ENCODE data around the gene EPHA4. TPM values are rescaled to one million over a fixed set of nuclear protein-coding genes. Genes with fewer than 3 reads are reported as not detected.

EPHA4 gene
- total and polyA plus RNA-seq, 5 donors from 2014 or later: 7.1 to 23.5 (median 12.0) TPM

DNA sequence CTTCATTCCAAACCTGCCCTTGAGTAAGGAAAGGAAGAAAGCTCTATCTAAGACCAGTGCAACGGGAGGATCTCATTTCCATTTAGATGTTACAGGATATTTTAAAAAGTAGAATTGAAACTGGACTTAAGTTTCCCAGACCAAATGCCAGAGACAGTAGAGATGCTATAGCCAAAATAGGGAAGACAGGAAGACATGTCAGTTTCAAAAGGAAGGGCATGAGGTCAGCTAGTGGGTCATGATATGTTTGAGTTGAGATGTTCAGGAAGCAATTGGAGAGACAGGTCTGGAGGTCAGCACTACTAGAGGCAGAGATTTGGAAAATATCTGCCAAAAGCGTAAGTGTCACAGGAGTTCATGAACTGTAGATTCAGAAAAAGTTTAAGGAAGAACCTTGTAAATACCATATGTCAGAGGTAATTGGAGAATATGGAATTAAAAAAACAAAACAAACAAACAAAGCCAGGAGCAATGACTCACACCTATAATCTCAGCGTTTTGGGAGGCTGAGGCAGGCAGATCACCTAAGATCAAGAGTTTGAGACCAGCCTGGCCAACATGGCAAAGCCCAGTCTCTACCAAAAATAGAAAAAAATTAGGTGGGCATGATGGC lies 50.8 kb downstream of the EPHA4 start:
- Histone ChIP-seq H3K4me3 (ENCODE audit: low read depth, low read length) (no peak overlapping the region), H3K9me3 (ENCODE audit: control insufficient read depth in 2 of 2, low read length in 2 of 2) (no peaks in the 10 kb centered on the region), H3K4me1 (ENCODE audit: control insufficient read depth, insufficient read depth, low read length, poor library complexity, severe bottlenecking) (peaks cover 47% of the 10 kb centered on the region), H3K27me3 (ENCODE audit: control insufficient read depth, insufficient read depth, low read length) (no peaks in the 10 kb centered on the region), H3K36me3 (ENCODE audit: control insufficient read depth, insufficient read depth, low read length) (no peaks in the 10 kb centered on the region), H3K27ac (ENCODE audit: insufficient read depth, low read length, poor library complexity, severe bottlenecking) (no peak overlapping the region)
- ATAC-seq (ENCODE audit: low read depth in 2 of 2) (no peak), DNase-seq (no peak)
- peak overlapping the region in 2 of 3 donors; percentile 39 to 62 for H3K27ac Mint-ChIP-seq
- no peaks in the 10 kb centered on the region for H3K9me3 Mint-ChIP-seq
- H3K36me3 Mint-ChIP-seq: no peaks in the 10 kb centered on the region
- H3K4me1 Mint-ChIP-seq: peaks cover 0 to 29% (median 8%) of the 10 kb centered on the region in 4 donors
- no peaks in the 10 kb centered on the region for H3K27me3 Mint-ChIP-seq
- H3K4me3 Mint-ChIP-seq: peak overlapping the region in 1 of 4 donors; percentile 78

DNA sequence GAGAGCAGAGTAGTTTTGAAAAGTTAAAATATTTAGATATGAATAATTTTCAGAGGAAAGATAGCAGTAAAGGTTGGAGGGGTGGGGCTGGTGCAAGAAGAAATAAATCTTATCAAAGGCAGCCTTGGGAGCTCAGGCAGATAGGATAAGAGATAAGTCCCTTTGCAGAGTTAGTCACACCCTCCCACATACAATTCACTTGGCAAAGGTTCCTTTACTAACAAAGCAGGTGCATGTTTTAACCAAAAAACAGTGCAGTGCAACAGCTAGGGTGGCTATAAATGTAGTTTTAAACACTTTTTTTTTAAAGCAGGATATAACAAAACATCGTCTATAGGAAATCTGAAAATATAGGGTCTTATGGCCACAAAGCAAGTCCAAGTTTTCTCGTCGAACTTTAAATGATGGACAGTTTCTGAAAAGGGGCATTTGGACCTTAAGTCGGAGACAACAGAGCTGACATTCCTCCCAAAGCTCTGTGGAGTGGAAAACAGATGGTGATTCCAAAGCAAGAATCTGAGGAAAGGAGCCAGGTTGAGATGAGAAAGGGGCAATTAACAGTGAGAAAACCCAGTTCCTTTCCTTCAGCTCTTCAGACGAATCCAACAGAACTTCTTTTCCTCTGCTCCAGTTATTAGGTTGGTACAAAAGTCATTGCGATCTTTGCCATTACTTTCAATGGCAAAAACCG lies 53.0 kb downstream of the EPHA4 start:
- no peak for ATAC-seq (ENCODE audit: low read depth in 2 of 2)
- peak in 1 of 3 donors; percentile 19 for DNase-seq
- Histone ChIP-seq H3K27me3 (ENCODE audit: control insufficient read depth, insufficient read depth, low read length) (no peaks in the 10 kb centered on the region), H3K36me3 (ENCODE audit: control insufficient read depth, insufficient read depth, low read length) (no peaks in the 10 kb centered on the region), H3K4me3 (ENCODE audit: low read depth, low read length) (peak overlapping the region; percentile 77), H3K4me1 (ENCODE audit: control insufficient read depth, insufficient read depth, low read length, poor library complexity, severe bottlenecking) (peaks cover 47% of the 10 kb centered on the region), H3K9me3 (ENCODE audit: control insufficient read depth in 2 of 2, low read length in 2 of 2) (no peaks in the 10 kb centered on the region), H3K27ac (ENCODE audit: insufficient read depth, low read length, poor library complexity, severe bottlenecking) (peak overlapping the region; percentile 82)
- Mint-ChIP-seq H3K9me3 (no peaks in the 10 kb centered on the region), H3K27ac (no peak overlapping the region), H3K36me3 (no peaks in the 10 kb centered on the region), H3K4me1 (peaks cover 4 to 26% (median 11%) of the 10 kb centered on the region in 4 donors), H3K4me3 (peak overlapping the region in 1 of 4 donors; percentile 78), H3K27me3 (no peaks in the 10 kb centered on the region)

DNA sequence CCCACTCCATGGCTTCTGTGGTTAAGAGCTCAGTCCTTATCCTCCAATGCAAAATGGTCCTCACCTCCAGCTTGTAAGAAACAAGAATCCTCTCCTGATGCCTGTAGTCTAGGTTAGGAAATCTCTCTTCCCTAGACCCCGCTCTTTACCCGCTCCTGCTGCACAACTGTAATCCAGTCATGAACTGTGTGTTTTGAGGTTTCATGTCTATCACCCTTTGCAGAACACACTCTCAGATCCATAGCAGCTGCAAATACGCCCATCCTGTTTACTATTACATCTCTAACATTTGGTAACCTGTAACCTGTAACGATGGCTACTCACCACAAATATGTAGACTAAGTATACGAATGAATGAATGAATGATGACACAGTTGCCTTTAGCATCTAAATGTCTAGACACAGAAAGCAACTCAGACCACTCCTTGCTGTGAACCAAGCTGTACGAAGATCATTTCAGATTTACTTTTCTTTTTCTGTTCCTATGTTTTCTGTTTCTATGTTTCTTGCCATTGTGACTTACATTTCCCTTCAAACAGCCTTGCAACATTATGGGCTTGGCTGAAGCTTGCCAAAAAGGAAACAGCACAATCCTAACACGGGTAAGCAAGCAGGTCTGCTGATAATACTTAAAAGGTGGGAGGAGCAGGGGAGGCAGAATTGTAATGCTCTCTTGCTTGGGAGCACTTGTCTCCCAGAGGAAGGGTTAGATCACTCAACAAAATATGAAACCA lies 53.7 kb downstream of the EPHA4 start:
- peak overlapping the region; percentile 82 for H3K27ac ChIP-seq (ENCODE audit: insufficient read depth, low read length, poor library complexity, severe bottlenecking)
- H3K9me3 ChIP-seq (ENCODE audit: control insufficient read depth in 2 of 2, low read length in 2 of 2): no peaks in the 10 kb centered on the region
- no peaks in the 10 kb centered on the region for H3K9me3 Mint-ChIP-seq
- no peaks in the 10 kb centered on the region for H3K27me3 Mint-ChIP-seq
- peak overlapping the region; percentile 77 for H3K4me3 ChIP-seq (ENCODE audit: low read depth, low read length)
- H3K36me3 Mint-ChIP-seq: no peaks in the 10 kb centered on the region
- peak; percentile 73 to 76 for ATAC-seq (ENCODE audit: low read depth in 2 of 2)
- H3K4me3 Mint-ChIP-seq: no peak overlapping the region
- H3K4me1 Mint-ChIP-seq: peaks cover 4 to 27% (median 11%) of the 10 kb centered on the region in 4 donors
- peaks cover 47% of the 10 kb centered on the region for H3K4me1 ChIP-seq (ENCODE audit: control insufficient read depth, insufficient read depth, low read length, poor library complexity, severe bottlenecking)
- no peaks in the 10 kb centered on the region for H3K27me3 ChIP-seq (ENCODE audit: control insufficient read depth, insufficient read depth, low read length)
- DNase-seq: peak; percentile 3 to 84 (median 84)
- no peak overlapping the region for H3K27ac Mint-ChIP-seq
- no peaks in the 10 kb centered on the region for H3K36me3 ChIP-seq (ENCODE audit: control insufficient read depth, insufficient read depth, low read length)

DNA sequence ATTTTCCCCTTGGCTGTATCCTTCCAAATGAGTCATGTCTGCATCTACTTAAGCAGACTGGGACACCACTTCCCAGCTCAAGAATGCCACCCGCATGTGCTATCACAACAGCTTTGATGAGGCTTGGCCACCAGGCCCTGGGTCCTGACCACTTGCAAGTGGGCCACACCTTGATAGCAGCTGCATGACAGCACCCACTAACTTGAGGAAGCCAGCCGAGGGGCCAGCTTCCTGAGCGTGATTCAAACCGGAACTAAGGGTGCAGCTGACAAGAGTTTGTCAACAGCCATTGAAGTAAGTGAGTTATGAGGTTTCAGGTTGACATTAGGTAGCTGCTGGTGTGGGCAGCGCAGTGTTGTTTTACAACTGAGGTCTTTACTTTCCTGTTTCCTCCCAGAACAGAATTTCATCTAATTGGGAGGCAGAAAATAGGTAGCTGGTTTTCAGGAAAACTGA lies 54.4 kb downstream of the EPHA4 start:
- H3K9me3 Mint-ChIP-seq: no peaks in the 10 kb centered on the region
- no peaks in the 10 kb centered on the region for H3K27me3 ChIP-seq (ENCODE audit: control insufficient read depth, insufficient read depth, low read length)
- no peaks in the 10 kb centered on the region for H3K36me3 Mint-ChIP-seq
- H3K4me1 Mint-ChIP-seq: peaks cover 8 to 27% (median 16%) of the 10 kb centered on the region in 4 donors
- no peaks in the 10 kb centered on the region for H3K27me3 Mint-ChIP-seq
- H3K36me3 ChIP-seq (ENCODE audit: control insufficient read depth, insufficient read depth, low read length): no peaks in the 10 kb centered on the region
- H3K27ac Mint-ChIP-seq: no peak overlapping the region
- H3K9me3 ChIP-seq (ENCODE audit: control insufficient read depth in 2 of 2, low read length in 2 of 2): no peaks in the 10 kb centered on the region
- H3K4me3 Mint-ChIP-seq: no peak overlapping the region
- ATAC-seq (ENCODE audit: low read depth in 2 of 2) (peak; percentile 82), DNase-seq (peak; percentile 45 to 96 (median 81))
- H3K4me3 ChIP-seq (ENCODE audit: low read depth, low read length): peak overlapping the region; percentile 77
- peak overlapping the region; percentile 82 for H3K27ac ChIP-seq (ENCODE audit: insufficient read depth, low read length, poor library complexity, severe bottlenecking)
- peaks cover 47% of the 10 kb centered on the region for H3K4me1 ChIP-seq (ENCODE audit: control insufficient read depth, insufficient read depth, low read length, poor library complexity, severe bottlenecking)

- Mint-ChIP-seq H3K4me1 (peaks cover 13 to 31% (median 21%) of the 10 kb centered on the region in 4 donors), H3K27ac (no peak overlapping the region), H3K4me3 (no peak overlapping the region), H3K27me3 (no peaks in the 10 kb centered on the region), H3K36me3 (no peaks in the 10 kb centered on the region), H3K9me3 (no peaks in the 10 kb centered on the region)
- H3K27ac ChIP-seq (ENCODE audit: insufficient read depth, low read length, poor library complexity, severe bottlenecking): peak overlapping the region; percentile 82
- H3K27me3 ChIP-seq (ENCODE audit: control insufficient read depth, insufficient read depth, low read length): no peaks in the 10 kb centered on the region
- H3K9me3 ChIP-seq (ENCODE audit: control insufficient read depth in 2 of 2, low read length in 2 of 2): no peaks in the 10 kb centered on the region
- ATAC-seq (ENCODE audit: low read depth in 2 of 2) (no peak), DNase-seq (no peak)
- peak overlapping the region; percentile 77 for H3K4me3 ChIP-seq (ENCODE audit: low read depth, low read length)
- peaks cover 47% of the 10 kb centered on the region for H3K4me1 ChIP-seq (ENCODE audit: control insufficient read depth, insufficient read depth, low read length, poor library complexity, severe bottlenecking)
- no peaks in the 10 kb centered on the region for H3K36me3 ChIP-seq (ENCODE audit: control insufficient read depth, insufficient read depth, low read length)
These were observed 54.9 kb downstream of the EPHA4 start for GRCh38 chr2:221517146-221517695.

GRCh38 chr2:221515864-221516263 lies 56.2 kb downstream of the EPHA4 start:
- no peak for ATAC-seq (ENCODE audit: low read depth in 2 of 2)
- Mint-ChIP-seq H3K9me3 (no peaks in the 10 kb centered on the region), H3K27me3 (no peaks in the 10 kb centered on the region), H3K4me3 (no peak overlapping the region), H3K4me1 (peaks cover 14 to 26% (median 22%) of the 10 kb centered on the region in 4 donors), H3K27ac (no peak overlapping the region), H3K36me3 (no peaks in the 10 kb centered on the region)
- H3K36me3 ChIP-seq (ENCODE audit: control insufficient read depth, insufficient read depth, low read length): peaks cover 2% of the 10 kb centered on the region
- no peak overlapping the region for H3K27ac ChIP-seq (ENCODE audit: insufficient read depth, low read length, poor library complexity, severe bottlenecking)
- no peaks in the 10 kb centered on the region for H3K27me3 ChIP-seq (ENCODE audit: control insufficient read depth, insufficient read depth, low read length)
- H3K4me1 ChIP-seq (ENCODE audit: control insufficient read depth, insufficient read depth, low read length, poor library complexity, severe bottlenecking): peaks cover 45% of the 10 kb centered on the region
- no peak overlapping the region for H3K4me3 ChIP-seq (ENCODE audit: low read depth, low read length)
- no peak for DNase-seq
- H3K9me3 ChIP-seq (ENCODE audit: control insufficient read depth in 2 of 2, low read length in 2 of 2): no peaks in the 10 kb centered on the region

DNA sequence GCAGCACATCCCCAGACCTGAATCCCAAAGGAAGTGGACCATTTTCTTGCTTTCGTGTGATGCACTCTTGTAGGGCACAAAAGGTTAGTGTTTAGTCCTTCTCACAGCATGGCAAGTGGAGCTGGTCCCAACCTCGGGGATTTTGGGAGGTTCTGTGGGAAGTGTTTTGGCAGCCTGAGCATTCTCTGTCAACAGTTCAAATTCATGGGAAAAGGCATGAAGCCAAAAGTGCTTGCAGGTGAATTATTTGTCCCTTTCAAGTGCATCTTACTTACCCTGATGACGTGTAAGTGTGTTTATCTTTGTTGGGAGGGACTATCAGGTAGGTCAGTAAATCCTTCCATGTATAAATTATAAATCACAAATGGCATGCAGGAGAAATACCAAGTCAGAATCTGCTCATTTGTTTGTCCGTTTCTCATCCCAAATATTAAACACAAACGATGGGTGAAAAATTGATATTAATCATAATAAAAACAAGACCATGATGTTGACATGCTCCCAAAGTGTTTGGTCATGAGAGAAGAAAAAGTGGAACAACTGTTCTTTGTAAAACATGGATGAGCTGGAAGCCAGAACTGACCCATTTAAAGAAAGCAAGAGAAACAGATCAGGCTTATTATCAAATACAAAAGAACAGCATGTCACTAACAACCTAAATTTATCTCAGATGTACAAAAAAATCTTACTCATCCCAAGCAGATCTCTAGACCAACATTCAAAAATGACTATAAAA lies 57.6 kb downstream of the EPHA4 start:
- Mint-ChIP-seq H3K36me3 (no peaks in the 10 kb centered on the region), H3K9me3 (no peaks in the 10 kb centered on the region), H3K27ac (peak overlapping the region; percentile 57 to 77 (median 58)), H3K4me3 (no peak overlapping the region), H3K4me1 (peaks cover 13 to 30% (median 16%) of the 10 kb centered on the region in 4 donors), H3K27me3 (no peaks in the 10 kb centered on the region)
- H3K27ac ChIP-seq (ENCODE audit: insufficient read depth, low read length, poor library complexity, severe bottlenecking): no peak overlapping the region
- ATAC-seq (ENCODE audit: low read depth in 2 of 2) (no peak), DNase-seq (no peak)
- peaks cover 32% of the 10 kb centered on the region for H3K4me1 ChIP-seq (ENCODE audit: control insufficient read depth, insufficient read depth, low read length, poor library complexity, severe bottlenecking)
- no peak overlapping the region for H3K4me3 ChIP-seq (ENCODE audit: low read depth, low read length)
- no peaks in the 10 kb centered on the region for H3K9me3 ChIP-seq (ENCODE audit: control insufficient read depth in 2 of 2, low read length in 2 of 2)
- no peaks in the 10 kb centered on the region for H3K27me3 ChIP-seq (ENCODE audit: control insufficient read depth, insufficient read depth, low read length)
- peaks cover 2% of the 10 kb centered on the region for H3K36me3 ChIP-seq (ENCODE audit: control insufficient read depth, insufficient read depth, low read length)
